HG03378 (cell line): ENCODE results near the gene HBS1L.

ENCODE experiments used
- ATAC-seq: cut with Tn5 transposase; IDR thresholded peaks from one replicate; pipeline ENCODE4 v1.9.1; 2021; ENCODE audit warnings: mild to moderate bottlenecking, moderate library complexity; ENCODE audit not compliant: unreplicated experiment

HBS1L gene

DNA sequence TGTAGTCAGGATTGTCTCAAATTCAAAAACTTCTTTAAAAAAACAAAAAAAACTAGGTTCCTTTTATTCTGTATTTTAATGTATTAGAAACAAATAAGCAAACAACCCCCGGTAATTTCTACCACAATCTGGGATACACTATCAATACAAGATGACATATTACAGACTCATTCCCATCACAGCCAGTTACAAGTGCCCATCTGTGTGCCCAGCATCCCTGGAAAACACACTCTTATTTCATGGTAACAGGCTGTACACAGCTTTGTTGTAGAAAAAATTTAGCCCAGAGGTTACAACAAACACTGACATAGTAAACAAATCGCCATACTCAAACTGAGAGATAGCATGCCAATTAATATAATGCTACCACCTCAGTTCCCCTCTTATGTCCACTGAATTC, 16.3 kb downstream of the HBS1L start:
- ATAC-seq: no peak

DNA sequence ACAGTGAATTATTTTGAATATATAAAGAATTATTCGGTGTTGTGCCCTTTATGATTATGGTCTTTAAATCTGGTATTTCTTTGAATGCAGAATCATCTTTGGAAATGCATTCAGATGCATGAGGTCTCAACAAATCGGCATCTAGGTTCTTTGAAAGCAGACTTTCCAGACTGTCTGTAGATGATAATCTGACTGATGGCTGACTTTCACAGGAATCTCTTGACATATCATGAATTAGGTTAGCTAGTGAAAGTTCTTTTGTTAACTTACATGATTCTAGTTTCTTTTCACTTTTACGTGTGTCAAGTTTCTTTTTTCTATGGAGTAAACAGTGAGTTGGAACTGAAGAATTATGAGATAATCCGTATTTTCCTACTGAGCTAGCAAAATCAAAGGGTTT, 17.1 kb downstream of the HBS1L start:
- ATAC-seq: no peak

DNA sequence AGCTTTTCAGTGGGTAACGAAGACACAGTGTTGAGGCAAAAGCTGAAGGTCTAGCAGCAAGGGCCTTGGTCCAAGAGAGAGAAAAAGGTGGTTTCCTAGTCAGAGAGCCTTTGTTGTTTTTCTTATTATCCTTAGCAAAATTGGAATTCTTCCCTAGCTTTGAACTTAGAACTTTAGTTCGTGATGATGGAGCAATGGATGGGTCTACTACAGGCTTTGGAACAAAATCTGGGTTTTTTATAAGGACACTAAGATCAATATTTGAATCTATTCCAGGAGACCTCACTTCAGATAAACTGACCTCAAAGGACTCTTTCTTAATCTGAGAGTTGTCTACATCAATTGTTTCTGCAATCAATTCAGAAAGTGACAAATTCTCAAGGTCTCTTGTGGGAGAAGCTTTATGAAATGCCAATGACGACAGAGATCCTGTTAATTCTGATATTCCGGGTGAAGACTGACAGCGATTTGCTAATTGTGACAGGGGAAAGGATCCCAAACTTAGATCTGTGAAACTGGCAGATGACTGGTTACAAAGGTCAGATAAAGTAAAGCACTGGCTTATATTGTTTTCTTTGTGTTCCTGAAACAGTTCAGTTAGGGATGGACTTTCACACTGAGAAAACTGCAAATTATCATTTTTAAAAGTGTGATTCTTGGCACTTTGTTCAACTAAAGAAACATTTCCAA, 17.7 kb downstream of the HBS1L start:
- ATAC-seq: no peak

DNA sequence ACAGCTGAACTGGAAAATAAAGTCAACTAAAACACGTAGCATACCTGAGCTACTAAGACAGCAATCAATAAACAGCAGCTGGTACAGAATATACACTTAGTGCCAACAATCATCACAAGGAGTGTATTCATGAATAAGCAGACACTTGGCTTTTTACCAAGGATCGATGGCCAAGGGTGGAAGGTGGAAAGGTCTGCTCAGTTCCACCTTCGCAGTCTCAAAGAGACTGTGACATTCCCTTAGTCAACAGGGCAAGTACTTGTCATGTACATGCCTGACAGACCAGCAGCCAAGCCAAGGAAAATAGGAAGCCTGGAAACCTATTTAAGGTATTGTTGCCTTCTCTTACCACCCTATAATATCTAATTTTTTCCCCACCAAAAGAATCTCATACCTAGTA, 21.4 kb downstream of the HBS1L start:
- ATAC-seq: no peak

DNA sequence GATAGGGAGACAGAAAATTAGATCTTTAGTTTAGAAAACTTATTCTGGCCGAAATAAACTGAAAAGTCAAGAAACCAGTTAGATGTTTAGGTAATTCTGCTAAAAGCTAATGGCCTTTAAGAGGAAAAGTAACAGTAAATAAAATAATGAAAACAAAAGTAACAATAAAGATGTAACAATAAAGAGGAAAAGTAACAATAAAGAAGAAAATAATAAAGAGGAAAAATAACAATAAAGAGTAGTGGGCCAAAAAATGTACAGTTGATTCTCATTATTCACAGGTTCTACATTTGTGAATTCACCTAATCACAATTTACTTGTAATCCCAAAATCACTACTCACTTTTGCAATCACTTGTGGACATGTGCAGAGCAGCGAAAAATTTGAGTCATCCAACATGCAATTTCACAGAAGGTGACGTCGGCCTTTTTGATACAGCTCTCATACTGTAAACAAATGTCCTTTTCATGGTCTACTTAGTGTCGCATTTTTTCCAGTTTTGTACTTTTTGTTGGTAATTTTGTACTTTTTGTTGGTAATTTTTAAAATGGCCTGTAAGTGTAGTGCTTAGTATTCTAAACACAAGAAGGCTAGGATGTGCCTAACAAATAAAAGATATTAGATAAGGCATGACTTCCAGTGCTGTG, 24.0 kb downstream of the HBS1L start:
- no peak for ATAC-seq

DNA sequence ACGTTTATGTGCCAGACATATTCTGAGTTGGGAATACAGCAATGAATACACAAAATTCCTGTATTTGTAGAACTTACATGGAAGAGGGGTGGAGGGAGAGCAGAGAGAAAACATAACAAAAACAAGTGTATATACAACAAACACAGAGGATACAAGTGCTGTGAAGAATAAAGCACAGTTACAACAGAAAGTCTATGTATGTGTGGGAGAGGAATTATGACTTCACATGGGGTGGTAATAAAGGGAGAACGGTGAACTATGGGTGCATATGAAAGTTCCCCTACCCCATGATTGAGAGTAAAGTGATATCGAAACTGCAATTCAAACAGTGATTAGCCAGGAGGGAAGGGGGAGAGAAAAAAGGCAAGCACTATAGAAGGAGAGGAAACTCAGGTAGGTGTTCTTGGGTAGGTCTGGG, 24.6 kb downstream of the HBS1L start:
- ATAC-seq: peak; percentile 97

DNA sequence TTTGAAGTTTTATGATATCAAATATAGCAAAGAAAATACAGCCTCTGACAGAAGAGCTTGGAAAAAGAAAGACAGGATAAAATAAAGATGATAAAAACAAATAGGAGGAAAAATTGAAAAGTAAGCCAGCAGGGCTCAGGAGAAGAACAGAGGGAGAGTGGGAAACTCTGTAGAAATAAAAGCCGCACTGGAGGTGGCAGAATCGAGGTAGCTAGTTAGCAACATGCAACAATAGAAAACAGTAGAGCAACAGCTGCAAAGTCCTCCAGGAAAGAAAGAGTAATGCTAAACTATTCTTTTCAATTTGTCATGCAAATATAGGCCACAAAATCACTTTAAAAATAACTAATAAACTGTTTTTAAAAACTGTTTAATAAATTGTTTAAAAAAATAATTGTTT, 28.8 kb downstream of the HBS1L start:
- no peak for ATAC-seq

DNA sequence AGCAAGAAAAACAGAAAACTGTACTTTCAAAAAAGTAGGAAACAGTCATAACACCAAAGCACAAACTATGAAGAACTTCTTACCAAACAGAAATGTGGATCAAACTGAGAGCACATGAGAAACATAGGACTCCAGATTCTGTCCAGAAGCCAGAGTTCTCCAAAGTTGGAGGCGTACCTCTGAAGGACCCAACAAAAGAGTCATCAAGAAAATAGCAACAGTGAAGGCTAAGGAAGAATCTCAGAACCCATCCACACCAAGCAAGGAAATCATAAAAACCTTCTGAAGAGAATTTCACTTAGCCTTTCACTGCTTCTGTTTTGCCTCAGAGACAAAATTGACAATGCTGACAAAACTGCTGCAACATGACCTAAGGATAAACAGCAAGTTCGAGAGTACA, 29.4 kb downstream of the HBS1L start:
- no peak for ATAC-seq

DNA sequence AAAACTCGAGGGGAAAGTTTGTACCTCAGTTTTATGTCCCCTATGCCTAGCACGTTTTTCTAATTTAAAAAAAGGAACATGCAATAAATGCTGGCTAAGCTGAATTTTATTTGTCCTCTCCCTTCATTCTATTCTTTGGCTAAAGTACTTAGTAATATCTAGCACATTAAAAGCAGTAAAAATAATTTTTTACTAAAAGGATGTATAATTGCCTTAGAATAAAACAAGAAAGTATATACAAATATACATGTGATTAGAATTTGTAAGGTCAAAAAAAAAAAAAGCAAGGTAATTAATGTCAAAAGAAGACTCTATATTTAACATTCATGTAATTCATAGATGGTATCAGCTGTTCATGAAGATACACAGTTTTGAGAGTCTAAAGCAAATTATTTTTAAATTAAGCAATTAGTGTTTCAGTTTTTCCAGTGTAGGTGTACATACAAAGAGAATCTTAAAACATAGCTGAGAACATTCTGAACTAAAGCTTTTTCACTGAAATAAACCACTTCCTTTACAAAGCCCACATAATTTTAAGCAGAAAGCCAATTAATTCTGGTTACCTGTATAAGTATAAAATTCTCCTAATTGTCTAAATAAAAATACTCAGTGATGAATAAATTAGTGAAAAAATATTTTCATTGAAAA, 32.4 kb downstream of the HBS1L start:
- ATAC-seq: no peak

DNA sequence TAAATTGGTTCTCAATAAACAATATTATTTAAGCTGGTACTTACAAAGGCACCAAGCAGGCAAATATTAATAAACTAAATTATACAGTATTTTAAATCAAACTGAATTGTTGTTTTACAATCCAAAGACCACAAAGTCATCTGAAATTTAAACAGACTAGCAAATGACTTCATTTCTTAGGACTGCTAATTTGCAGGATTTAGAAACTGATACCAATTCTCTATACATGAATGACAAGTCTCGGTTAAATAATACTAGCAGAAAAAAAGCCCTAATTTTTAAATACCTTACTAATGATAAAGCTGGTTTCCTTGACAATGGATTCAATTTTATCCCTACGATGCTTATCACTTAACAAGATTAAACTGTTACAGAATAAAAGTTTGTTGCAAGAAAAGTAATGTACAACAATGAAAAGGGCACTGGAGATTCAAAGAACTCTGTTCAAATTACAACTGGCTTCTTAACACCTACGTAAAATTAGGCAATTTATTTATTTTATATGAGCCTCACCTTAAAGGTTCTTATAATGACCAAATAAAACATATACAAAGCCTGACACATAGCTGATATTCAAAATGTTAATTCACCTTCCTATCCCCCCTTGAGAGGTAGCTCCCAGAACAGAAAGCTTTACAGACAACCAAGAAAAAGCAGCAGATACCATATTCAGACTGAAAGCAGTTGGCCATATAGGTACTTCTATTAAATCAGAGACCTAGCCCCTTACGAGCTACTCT, 33.1 kb downstream of the HBS1L start:
- ATAC-seq: no peak

DNA sequence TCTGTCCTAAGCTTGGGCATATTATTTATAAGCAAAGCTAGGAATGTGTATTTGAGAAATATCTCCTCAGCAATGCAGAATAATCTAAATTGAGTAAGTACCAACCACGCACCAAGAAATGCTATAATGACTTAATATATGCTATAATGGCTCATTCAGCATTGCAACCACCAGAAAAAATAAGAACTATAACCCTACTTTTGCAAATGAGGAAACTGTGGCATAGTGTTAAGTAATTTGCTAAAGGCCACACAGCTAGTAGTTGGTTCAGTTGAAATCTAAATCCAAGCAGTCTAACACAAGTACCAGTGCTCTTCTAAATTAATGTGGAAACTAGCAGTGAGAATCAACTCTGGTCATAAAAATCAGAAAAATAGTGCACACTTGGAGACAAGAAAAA, 35.7 kb downstream of the HBS1L start:
- no peak for ATAC-seq

DNA sequence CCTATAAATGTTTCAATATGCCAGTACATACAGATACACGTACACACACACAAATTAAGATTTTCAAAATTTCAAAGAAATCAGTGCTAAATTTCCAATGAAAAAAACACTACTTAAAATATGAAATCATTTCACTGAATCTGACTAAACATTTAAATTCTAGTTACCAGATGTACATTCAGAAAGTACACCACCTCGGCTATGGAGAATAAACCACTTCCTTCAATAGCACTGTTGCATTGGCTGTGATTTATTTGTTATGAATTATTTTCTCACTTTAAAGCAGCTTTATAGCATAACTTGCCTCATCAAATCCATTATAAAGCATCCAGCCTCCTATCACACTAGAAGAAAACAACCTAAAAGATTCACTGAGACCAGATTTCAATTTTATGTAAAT, 36.6 kb downstream of the HBS1L start:
- no peak for ATAC-seq

DNA sequence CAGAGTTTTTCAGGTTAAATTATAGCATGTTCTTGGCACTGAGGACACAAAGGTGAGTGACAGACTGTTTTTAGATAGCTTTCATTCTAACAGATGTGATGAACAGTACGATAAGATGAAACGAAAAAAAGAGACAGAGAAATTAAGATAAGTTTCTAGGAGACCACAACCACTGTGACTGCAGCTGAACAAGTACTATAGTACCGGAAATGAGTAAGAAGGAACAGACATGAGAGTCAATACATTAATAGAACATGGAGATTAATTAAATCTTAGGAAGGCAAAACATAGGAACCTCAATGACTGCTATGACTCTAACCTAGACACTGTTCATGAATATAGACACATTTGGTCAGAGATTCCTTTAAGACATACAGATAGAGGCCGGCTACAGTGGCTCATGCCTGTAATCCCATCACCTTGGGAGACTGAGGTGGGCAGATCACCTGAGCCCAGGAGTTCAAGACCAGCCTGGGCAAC, 40.2 kb downstream of the HBS1L start:
- ATAC-seq: peak; percentile 94

DNA sequence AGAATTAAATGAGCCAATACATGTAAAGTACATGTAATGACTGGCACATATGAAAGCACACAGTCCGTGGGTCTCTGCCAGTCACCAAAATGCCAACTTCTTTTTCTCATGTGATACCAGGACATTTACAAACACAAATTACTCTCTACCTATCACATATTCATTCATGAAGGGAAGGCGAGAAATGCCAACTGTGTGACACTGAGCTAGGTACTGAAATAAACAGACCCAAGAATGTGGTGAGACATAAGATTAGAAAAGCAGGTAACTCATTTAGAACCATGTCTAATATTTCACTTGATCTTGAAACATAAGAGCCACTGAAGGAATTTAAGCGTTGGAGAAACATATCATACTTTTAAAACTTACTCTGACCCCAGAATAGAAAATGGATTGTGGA, 41.4 kb downstream of the HBS1L start:
- no peak for ATAC-seq

DNA sequence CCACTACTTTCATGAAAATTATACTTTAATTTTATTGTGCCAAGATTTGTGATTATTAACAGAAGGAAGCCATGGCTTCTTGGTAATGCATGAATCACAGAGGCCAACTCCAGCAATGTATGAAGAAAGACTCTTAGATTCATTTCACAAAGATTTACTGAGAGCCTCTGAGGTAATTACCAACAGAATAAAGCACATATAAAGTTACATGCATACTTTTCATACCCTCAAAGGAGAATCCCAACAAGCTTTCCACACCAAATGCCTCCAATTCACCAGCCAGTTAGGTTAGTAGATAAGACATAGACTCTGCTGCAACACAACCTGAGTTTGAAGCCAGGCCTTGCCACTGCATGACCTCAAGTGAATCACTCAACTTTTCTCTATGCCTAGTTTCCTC, 41.9 kb downstream of the HBS1L start:
- no peak for ATAC-seq

DNA sequence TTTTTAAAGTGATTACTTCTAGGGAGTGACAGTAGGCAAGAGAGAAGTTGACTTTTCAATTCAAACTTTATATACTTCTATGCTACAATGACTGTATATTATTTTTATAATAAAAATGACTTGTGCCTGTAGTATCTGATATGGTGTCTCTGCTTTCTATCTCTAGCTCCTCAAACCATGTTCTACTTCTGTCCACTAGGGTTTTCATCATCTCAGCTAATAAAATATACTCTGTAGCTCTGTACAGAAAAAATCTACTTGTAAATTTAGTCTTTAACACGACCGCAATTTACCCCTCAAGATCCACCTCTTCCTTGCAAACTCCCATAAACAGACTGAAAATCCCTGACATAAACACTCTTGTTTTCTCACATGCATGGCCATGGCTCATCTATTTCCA, 42.3 kb downstream of the HBS1L start:
- ATAC-seq: no peak

DNA sequence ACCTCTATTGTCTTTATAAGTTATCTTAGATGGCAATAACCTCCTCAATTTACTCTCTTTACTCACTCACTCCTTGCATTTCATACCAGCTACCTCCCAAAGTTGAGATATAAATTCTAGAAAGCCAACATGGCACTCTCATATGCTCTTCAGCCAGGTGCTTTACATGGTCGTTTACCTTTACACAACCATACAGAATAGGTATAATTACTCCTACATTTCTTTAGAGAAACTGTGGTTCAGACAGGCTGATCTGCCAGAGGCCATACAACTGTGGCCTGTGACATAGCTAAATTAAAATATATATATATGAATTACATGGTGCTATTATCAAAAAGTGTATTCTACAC, 45.7 kb downstream of the HBS1L start:
- no peak for ATAC-seq

DNA sequence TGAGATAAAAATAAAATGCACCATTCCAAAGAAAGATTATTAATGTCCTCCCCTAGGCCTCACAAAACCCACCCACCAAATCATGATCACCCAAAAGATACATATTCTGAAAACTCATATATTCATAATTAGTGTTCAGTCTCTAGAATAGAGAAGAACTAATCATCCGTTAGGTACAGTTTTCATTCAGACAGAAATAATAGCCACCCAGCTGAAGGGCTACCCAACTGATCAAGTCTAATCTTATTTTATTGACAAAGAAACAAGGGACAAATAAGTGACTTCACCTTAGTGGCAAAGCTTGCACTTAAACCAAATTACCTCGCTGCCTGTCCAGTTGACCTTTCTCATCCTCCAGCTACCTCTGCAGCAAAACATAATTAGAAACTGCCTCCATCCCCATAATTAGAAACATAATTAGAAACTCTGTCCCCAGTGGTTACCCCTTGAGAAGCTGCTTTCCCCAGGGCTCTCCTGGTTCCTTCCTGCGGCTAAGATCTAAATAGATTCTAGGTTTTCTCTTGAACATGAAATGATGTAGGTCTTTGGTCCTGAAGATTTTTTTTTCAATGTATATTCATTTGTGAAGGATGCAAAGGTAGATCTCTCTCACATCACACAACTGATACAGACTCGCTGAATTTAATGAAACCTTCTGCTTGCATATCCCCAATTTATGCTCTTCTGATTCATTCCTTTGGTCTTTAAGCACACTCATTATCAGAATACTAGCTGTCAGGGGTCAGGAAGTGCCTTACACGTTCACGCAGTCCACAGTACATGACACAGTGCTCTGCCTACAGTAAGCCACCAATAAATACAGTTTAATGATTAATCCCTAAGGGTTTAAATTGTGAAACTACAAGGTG, 46.3 kb downstream of the HBS1L start:
- ATAC-seq: peak; percentile 93

DNA sequence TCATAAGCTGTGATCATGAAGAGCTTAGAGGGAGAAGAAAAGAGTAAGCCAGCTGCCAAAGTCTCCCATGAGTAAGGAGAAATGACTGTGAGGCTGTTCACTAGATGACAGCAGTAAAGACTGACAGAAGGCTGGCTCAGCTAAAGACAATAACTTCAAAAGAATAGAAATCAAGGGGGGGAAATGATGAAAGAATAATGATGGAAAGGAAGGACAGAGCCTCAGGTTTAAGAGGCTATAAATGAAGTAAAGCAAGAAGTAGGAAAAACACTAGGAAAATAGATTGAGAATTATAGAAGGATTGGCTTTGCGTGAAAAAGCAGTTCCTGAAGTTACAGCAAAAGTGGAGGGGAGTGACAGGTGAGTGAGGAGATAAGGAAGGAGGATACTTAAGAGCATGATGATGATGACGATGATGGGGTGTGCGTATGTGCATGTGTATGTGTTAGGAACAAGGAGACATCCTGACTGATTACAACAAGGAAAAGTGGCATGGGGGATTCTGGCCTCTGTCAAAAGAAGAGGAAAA, 48.2 kb downstream of the HBS1L start:
- ATAC-seq: no peak

DNA sequence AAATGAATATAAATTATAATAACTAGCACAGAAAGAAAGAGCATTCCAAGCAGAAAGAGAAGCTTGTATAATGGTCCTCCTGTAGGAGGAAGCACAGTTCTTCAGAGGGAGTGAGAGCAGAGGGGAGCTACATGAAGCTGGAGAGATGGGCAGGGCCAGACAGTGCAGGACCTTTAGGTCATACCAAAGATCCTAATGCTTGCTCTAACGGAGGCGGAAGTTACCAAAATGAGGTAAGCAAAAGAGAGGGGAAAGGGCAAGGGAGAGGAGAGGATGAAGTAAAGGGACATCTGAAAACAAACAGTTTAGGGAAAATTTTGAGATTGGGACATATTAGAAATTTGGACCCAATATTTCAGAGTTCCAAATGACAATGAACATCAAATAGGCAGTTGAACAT, 50.2 kb downstream of the HBS1L start:
- ATAC-seq: no peak
